Cerebellar nuclear complex (tissue), 1 donor: ENCODE data around the gene NTN1.

Source experiments
- DNase-seq, 2 experiments: peaks; one replicate each; lab custom pipeline; 2025; lab: John Stamatoyannopoulos, UW

Gene NTN1

GRCh38 chr17:9162275-9162985 lies 141.1 kb downstream of the NTN1 start:
- no peak for DNase-seq

GRCh38 chr17:9166788-9167187 lies 145.5 kb downstream of the NTN1 start:
- DNase-seq = no peak

GRCh38 chr17:9167379-9167778 lies 146.1 kb downstream of the NTN1 start:
- DNase-seq = no peak

GRCh38 chr17:9169116-9169515 lies 147.8 kb downstream of the NTN1 start:
- no peak for DNase-seq

GRCh38 chr17:9170336-9170735 lies 149.0 kb downstream of the NTN1 start:
- DNase-seq = no peak

- no peak for DNase-seq
Observed at GRCh38 chr17:9170853-9171252, 149.5 kb downstream of the NTN1 start.

- DNase-seq = no peak
Observed at GRCh38 chr17:9173386-9173983, 152.2 kb downstream of the NTN1 start.

GRCh38 chr17:9174312-9174711 lies 153.0 kb downstream of the NTN1 start:
- no peak for DNase-seq

- DNase-seq = no peak
Observed at GRCh38 chr17:9174779-9175574, 153.7 kb downstream of the NTN1 start.

- no peak for DNase-seq
Observed at GRCh38 chr17:9175700-9176467, 154.6 kb downstream of the NTN1 start.

- no peak for DNase-seq
Observed at GRCh38 chr17:9177212-9177611, 155.9 kb downstream of the NTN1 start.

GRCh38 chr17:9178319-9178718 lies 157.0 kb downstream of the NTN1 start:
- DNase-seq = no peak

- DNase-seq = no peak
Observed at GRCh38 chr17:9179602-9180001, 158.3 kb downstream of the NTN1 start.

GRCh38 chr17:9181640-9182039 lies 160.3 kb downstream of the NTN1 start:
- no peak for DNase-seq

GRCh38 chr17:9183306-9183705 lies 162.0 kb downstream of the NTN1 start:
- no peak for DNase-seq

- no peak for DNase-seq
Observed at GRCh38 chr17:9185142-9185541, 163.8 kb downstream of the NTN1 start.

- DNase-seq = no peak
Observed at GRCh38 chr17:9185688-9186284, 164.5 kb downstream of the NTN1 start.

GRCh38 chr17:9187828-9188227 lies 166.5 kb downstream of the NTN1 start:
- DNase-seq = no peak

- DNase-seq = no peak
Observed at GRCh38 chr17:9188367-9188766, 167.1 kb downstream of the NTN1 start.

- DNase-seq = no peak
Observed at GRCh38 chr17:9189870-9190269, 168.6 kb downstream of the NTN1 start.

- DNase-seq = no peak
Observed at GRCh38 chr17:9192010-9192409, 170.7 kb downstream of the NTN1 start.

GRCh38 chr17:9195411-9195810 lies 174.1 kb downstream of the NTN1 start:
- no peak for DNase-seq
